ENCODE results near the gene TAF9B.
"Not testable (repeated sequence)": the region's sequence is repeated elsewhere in the genome, so short reads cannot be mapped to it uniquely, and the experiment has no call there.

The TAF9B gene

GRCh38 chrX:78116766-78117165 lies 22.7 kb downstream of the TAF9B start:
- DNase-seq (ENCODE audit: low read depth in 2 of 3, low spot score in 1 of 3): no peak

- no peak for DNase-seq (ENCODE audit: low read depth in 2 of 3, low spot score in 1 of 3)
Measured at GRCh38 chrX:78116365-78116764, 23.1 kb downstream of the TAF9B start.

- DNase-seq (ENCODE audit: low read depth in 2 of 3, low spot score in 1 of 3): no peak
Measured at GRCh38 chrX:78111140-78111931, 28.1 kb downstream of the TAF9B start.

- no peak for DNase-seq (ENCODE audit: low read depth in 2 of 3, low spot score in 1 of 3)
Measured at GRCh38 chrX:78109458-78109857, 30.0 kb downstream of the TAF9B start.

- no peak for DNase-seq (ENCODE audit: low read depth in 2 of 3, low spot score in 1 of 3)
Measured at GRCh38 chrX:78106651-78106986, 32.8 kb downstream of the TAF9B start.

GRCh38 chrX:78105944-78106650 lies 33.4 kb downstream of the TAF9B start:
- no peak for DNase-seq (ENCODE audit: low read depth in 2 of 3, low spot score in 1 of 3)

GRCh38 chrX:78104447-78105176 lies 34.8 kb downstream of the TAF9B start:
- DNase-seq (ENCODE audit: low read depth in 2 of 3, low spot score in 1 of 3): peak in 1 of 3 donors; percentile 17

- DNase-seq (ENCODE audit: low read depth in 2 of 3, low spot score in 1 of 3): peak; percentile 77 to 91 (median 88)
Measured at GRCh38 chrX:78103623-78104446, 35.6 kb downstream of the TAF9B start, which contains the start of gene PGK1. Gene PGK1 (plus strand): TSS chrX:78104248. CDS start chrX:78104341, 93 bp downstream.

- no peak for DNase-seq (ENCODE audit: low read depth in 2 of 3, low spot score in 1 of 3)
Measured at GRCh38 chrX:78103001-78103622, 36.3 kb downstream of the TAF9B start.

- no peak for DNase-seq (ENCODE audit: low read depth in 2 of 3, low spot score in 1 of 3)
Measured at GRCh38 chrX:78102091-78102490, 37.4 kb downstream of the TAF9B start.

GRCh38 chrX:78098108-78098507 lies 41.3 kb downstream of the TAF9B start:
- DNase-seq (ENCODE audit: low read depth in 2 of 3, low spot score in 1 of 3): no peak

- no peak for DNase-seq (ENCODE audit: low read depth in 2 of 3, low spot score in 1 of 3)
Measured at GRCh38 chrX:78092296-78092695, 47.2 kb downstream of the TAF9B start.

- not testable (repeated sequence) for DNase-seq (ENCODE audit: low read depth in 2 of 3, low spot score in 1 of 3)
Measured at GRCh38 chrX:78081413-78081812, 58.0 kb downstream of the TAF9B start.
